Activated naive CD4-positive, alpha-beta T cell treated with anti-CD3 and anti-CD28 coated beads, Interleukin-2, amount 10 ng/mL, durations not matched to agents 7 days and 5 days (primary cell): ENCODE results near the gene NPAS4.
A peak's percentile ranks its signal among the peaks of the same experiment; 100 is the strongest.

Experiments
- CTCF ChIA-PET: fragments of 350-600 bp; sonication (Branson Sonifier 250); formaldehyde crosslinking; loops from one replicate; lab custom pipeline; 2021; ENCODE audit warnings: antibody characterized with exemption; lab: Charles Lee
- DNase-seq: peaks from one replicate; pipeline ENCODE4 v3.0.0-alpha.2; 2020
- H3K27ac Mint-ChIP-seq: one replicate; pipeline ENCODE4 v1.8.0; 2021; ENCODE audit warnings: mild to moderate bottlenecking, moderate library complexity, mixed read lengths
- H3K27me3 Mint-ChIP-seq: one replicate; pipeline ENCODE4 v1.8.0; 2021; ENCODE audit warnings: mild to moderate bottlenecking, mixed read lengths
- H3K36me3 Mint-ChIP-seq: one replicate; pipeline ENCODE4 v1.8.0; 2021; ENCODE audit warnings: mixed read lengths
- H3K4me1 Mint-ChIP-seq: one replicate; pipeline ENCODE4 v1.8.0; 2021; ENCODE audit warnings: mixed read lengths
- H3K4me3 Mint-ChIP-seq: one replicate; pipeline ENCODE4 v1.8.0; 2021; ENCODE audit warnings: mild to moderate bottlenecking, moderate library complexity, mixed read lengths
- H3K9me3 Mint-ChIP-seq: one replicate; pipeline ENCODE4 v1.8.0; 2021; ENCODE audit warnings: mixed read lengths

NPAS4 gene

GRCh38 chr11:66409226-66409625, 11.6 kb upstream of the NPAS4 start:
- Mint-ChIP-seq H3K36me3 (no peaks in the 10 kb centered on the region), H3K27me3 (peaks cover 53% of the 10 kb centered on the region), H3K4me3 (no peak overlapping the region), H3K27ac (no peak overlapping the region), H3K9me3 (no peaks in the 10 kb centered on the region), H3K4me1 (peaks cover 4% of the 10 kb centered on the region)
- CTCF ChIA-PET: interaction anchor here (0.6 to 3.2 kb wide), 19 partner anchors 9 to 284 kb away, joined by 3 to 27 read pairs (median 4); partner anchors contain the start of genes BBS1, DPP3, MRPL11 and RBM4B
- no peak for DNase-seq

GRCh38 chr11:66410191-66410590, 10.6 kb upstream of the NPAS4 start:
- CTCF ChIA-PET: interaction anchor here (1.2 to 2.4 kb wide), 5 partner anchors 19 to 268 kb away, joined by 3 to 24 read pairs (median 16); partner anchors contain the start of genes MRPL11 and RBM4B
- Mint-ChIP-seq H3K27ac (no peak overlapping the region), H3K9me3 (no peaks in the 10 kb centered on the region), H3K4me3 (peak overlapping the region; percentile 44), H3K4me1 (peaks cover 4% of the 10 kb centered on the region), H3K27me3 (peaks cover 60% of the 10 kb centered on the region), H3K36me3 (no peaks in the 10 kb centered on the region)
- no peak for DNase-seq

DNA sequence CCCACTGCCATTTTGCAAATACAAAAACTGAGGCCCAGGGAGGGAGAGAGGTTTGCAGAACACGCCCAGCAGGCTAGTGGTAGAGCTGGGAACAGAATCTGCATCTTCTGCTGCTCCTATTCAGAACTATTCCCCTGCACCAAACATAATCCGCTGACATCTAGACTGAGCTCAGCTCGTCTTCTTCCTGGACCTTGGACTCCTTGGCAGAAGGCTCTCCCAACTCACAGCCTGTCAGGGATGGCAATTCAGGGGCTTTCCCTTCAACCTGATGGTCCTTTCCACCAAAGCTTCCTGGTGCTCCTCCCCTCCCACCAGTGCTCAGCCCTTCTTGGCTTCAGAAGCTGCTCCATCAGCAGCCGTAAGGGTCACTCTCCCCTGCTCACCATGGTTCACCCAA, 9.5 kb upstream of the NPAS4 start:
- Mint-ChIP-seq H3K4me3 (no peak overlapping the region), H3K27me3 (peaks cover 61% of the 10 kb centered on the region)

DNA sequence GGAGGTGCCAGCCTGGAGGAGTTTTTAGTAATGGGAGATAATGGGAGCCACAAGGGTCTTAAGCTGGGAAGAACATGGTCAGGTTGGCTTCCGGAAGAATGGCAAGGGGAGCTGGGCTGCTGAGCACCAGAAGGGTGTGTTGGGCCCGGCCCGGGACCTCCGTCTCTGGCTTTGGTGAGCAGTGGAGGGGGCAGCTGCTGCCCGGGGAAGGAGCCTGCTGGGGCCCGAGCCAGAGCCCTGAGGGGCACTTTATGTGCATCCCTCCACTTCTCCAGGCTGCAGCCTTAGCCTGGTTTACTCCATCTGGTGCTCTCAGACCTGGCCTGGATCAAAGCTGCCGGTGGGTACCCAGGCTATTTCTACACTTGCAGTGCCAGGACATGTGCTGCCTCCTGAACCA, 8.7 kb upstream of the NPAS4 start:
- no peak overlapping the region for H3K4me3 Mint-ChIP-seq
- H3K27ac Mint-ChIP-seq: no peak overlapping the region
- H3K9me3 Mint-ChIP-seq: no peaks in the 10 kb centered on the region
- no peak for DNase-seq
- H3K4me1 Mint-ChIP-seq: peaks cover 4% of the 10 kb centered on the region
- no peaks in the 10 kb centered on the region for H3K36me3 Mint-ChIP-seq
- H3K27me3 Mint-ChIP-seq: peaks cover 69% of the 10 kb centered on the region
- CTCF ChIA-PET: interaction anchor here (0.6 to 1.5 kb wide), 3 partner anchors 9 to 21 kb away, joined by 3 to 6 read pairs (median 3); no protein-coding TSS in a partner anchor

More for the DNA sequence above, 9.5 kb upstream of the NPAS4 start:
- peaks cover 4% of the 10 kb centered on the region for H3K4me1 Mint-ChIP-seq
- H3K36me3 Mint-ChIP-seq: no peaks in the 10 kb centered on the region
- no peaks in the 10 kb centered on the region for H3K9me3 Mint-ChIP-seq
- no peak for DNase-seq
- H3K27ac Mint-ChIP-seq: no peak overlapping the region
- CTCF ChIA-PET: interaction anchor here (0.9 to 1.5 kb wide), 3 partner anchors 10 to 164 kb away, joined by 3 to 6 read pairs (median 3); no protein-coding TSS in a partner anchor

GRCh38 chr11:66413167-66413566, 7.7 kb upstream of the NPAS4 start:
- DNase-seq: no peak
- Mint-ChIP-seq H3K9me3 (no peaks in the 10 kb centered on the region), H3K4me1 (peaks cover 11% of the 10 kb centered on the region), H3K27ac (no peak overlapping the region), H3K36me3 (no peaks in the 10 kb centered on the region), H3K27me3 (peaks cover 78% of the 10 kb centered on the region), H3K4me3 (no peak overlapping the region)
- CTCF ChIA-PET: interaction anchor here (1.4 to 2.2 kb wide), 2 partner anchors 16 to 18 kb away, joined by 3 to 6 read pairs; no protein-coding TSS in a partner anchor

DNA sequence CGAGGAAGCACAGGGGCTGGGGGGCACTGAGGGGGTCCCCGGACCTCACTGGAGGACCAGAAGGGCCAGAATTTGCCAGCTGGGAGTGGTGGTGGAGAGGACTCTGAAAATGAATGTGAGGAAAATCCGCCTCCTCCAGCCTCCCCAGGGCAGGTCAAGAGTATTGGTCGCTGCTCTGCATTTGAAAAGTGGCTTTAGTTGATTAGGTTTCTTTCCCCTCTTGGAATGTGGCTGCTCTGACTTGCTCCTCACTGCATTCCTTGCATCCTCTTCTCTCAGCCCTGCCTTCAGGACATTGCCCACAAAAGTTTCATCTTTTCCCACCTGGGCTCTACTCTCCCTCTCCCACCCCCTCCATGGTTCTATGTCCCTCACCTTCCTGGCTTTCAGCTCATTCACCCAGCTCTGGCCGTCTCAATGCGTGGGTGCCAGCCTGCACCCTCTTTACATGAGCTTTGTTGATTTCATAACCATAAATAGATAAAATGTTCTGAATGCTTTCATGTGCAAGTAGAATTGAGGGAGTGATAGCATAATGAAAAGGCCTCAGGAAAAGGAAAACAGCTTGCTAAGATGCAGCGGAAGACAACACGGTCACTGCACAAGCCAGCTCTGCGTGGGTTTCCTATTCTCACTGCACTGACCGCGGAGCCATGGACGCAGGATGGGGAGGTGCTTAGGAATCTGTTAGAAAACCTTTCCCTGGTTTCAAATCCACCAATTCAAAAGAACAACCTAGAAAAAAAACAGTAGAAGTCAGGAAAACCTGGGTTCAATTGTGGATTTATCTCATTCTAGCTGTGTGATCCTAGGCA, 6.5 kb upstream of the NPAS4 start:
- DNase-seq: no peak
- CTCF ChIA-PET: interaction anchor here (0.6 to 2.2 kb wide), 3 partner anchors 15 to 45 kb away, joined by 3 to 6 read pairs (median 3); no protein-coding TSS in a partner anchor
- H3K4me1 Mint-ChIP-seq: peaks cover 12% of the 10 kb centered on the region
- peaks cover 3% of the 10 kb centered on the region for H3K36me3 Mint-ChIP-seq
- H3K9me3 Mint-ChIP-seq: peaks cover 5% of the 10 kb centered on the region
- no peak overlapping the region for H3K27ac Mint-ChIP-seq
- H3K4me3 Mint-ChIP-seq: no peak overlapping the region
- H3K27me3 Mint-ChIP-seq: peaks cover 85% of the 10 kb centered on the region

GRCh38 chr11:66415423-66415822, 5.4 kb upstream of the NPAS4 start:
- Mint-ChIP-seq H3K4me1 (peaks cover 12% of the 10 kb centered on the region), H3K27me3 (peaks cover 86% of the 10 kb centered on the region), H3K9me3 (peaks cover 6% of the 10 kb centered on the region), H3K27ac (no peak overlapping the region), H3K36me3 (peaks cover 3% of the 10 kb centered on the region), H3K4me3 (no peak overlapping the region)
- CTCF ChIA-PET: interaction anchor here (2.2 kb wide), 1 partner anchor 14 kb away, joined by 6 read pairs; no protein-coding TSS in a partner anchor
- DNase-seq: no peak

DNA sequence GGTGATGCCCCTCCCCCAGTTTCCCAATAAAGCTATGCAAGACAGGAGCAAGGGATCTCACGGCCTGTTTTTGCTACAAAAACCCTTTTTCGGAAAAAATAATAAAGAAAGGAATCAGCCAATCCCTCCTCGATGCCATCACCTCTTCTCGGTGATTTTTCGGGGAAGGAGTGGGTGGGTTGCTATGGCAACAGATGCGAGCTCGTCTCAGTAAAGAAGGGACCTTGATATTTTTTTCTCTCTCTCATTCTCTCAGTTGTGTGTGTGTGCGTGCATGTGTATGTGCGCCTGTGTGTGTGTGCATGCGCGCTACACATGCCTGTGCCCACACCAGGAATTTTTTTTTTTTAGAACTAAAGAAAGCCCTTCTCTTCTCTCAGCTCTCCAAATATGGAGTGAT, 3.8 kb upstream of the NPAS4 start:
- peak overlapping the region; percentile 26 for H3K27ac Mint-ChIP-seq
- H3K4me3 Mint-ChIP-seq: no peak overlapping the region
- CTCF ChIA-PET: interaction anchor here (0.8 to 3.5 kb wide), 5 partner anchors 9 to 261 kb away, joined by 3 to 27 read pairs (median 7); partner anchors contain the start of genes MRPL11 and RBM4B
- peaks cover 6% of the 10 kb centered on the region for H3K9me3 Mint-ChIP-seq
- peaks cover 12% of the 10 kb centered on the region for H3K4me1 Mint-ChIP-seq
- DNase-seq: no peak
- H3K27me3 Mint-ChIP-seq: peaks cover 86% of the 10 kb centered on the region
- peaks cover 3% of the 10 kb centered on the region for H3K36me3 Mint-ChIP-seq

- Mint-ChIP-seq H3K4me1 (peaks cover 12% of the 10 kb centered on the region), H3K36me3 (peaks cover 3% of the 10 kb centered on the region), H3K4me3 (no peak overlapping the region), H3K9me3 (peaks cover 9% of the 10 kb centered on the region), H3K27me3 (peaks cover 77% of the 10 kb centered on the region), H3K27ac (peak overlapping the region; percentile 60)
- CTCF ChIA-PET: interaction anchor here (0.7 to 3.5 kb wide), 11 partner anchors 9 to 260 kb away, joined by 3 to 27 read pairs (median 4); partner anchors contain the start of genes MRPL11 and RBM4B
- peak; percentile 83 for DNase-seq
Measured at GRCh38 chr11:66418168-66418985, 2.5 kb upstream of the NPAS4 start.

DNA sequence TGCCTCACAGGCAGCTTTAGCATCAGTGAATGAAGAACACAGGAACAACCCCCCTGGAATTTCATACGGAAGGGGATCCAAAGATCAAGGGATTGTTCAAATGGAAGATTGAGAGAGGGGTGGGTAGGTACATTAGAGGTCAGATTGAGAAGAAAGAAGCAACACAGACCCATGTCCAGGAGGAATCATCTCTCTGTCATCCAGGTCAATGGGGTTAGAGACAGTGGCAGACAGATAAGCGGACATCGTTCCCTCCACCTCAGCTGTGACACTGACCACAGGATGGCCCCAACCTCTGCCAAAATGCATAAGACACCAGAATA, 1.9 kb upstream of the NPAS4 start:
- CTCF ChIA-PET: interaction anchor here (1.0 to 3.5 kb wide), 2 partner anchors 10 to 11 kb away, joined by 4 to 27 read pairs; no protein-coding TSS in a partner anchor
- H3K4me3 Mint-ChIP-seq: no peak overlapping the region
- H3K27me3 Mint-ChIP-seq: peaks cover 72% of the 10 kb centered on the region

DNA sequence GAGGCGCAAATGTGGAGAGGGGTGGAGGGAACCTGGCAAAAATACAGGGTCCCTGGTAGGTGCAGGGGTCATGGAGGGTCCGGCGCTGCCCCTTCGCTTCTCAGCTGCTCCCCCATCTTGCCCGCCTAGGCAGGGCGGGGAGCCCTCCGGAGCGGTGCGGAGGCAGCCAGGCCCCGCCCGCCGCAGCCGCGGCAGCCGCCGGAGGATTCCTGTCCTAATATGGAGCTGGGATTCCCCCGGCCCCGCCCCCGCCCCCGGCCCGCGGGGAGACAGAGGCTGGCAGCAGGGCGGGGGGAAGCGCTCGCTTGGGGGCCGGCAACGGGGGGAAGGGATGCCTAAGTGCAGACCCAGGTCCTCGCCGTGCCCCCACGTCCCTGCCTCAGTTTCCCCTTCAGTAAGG, 1.0 kb upstream of the NPAS4 start:
- H3K4me3 Mint-ChIP-seq: no peak overlapping the region
- peaks cover 67% of the 10 kb centered on the region for H3K27me3 Mint-ChIP-seq
- H3K9me3 Mint-ChIP-seq: peaks cover 9% of the 10 kb centered on the region
- peaks cover 12% of the 10 kb centered on the region for H3K4me1 Mint-ChIP-seq
- H3K36me3 Mint-ChIP-seq: peaks cover 3% of the 10 kb centered on the region
- no peak overlapping the region for H3K27ac Mint-ChIP-seq
- CTCF ChIA-PET: interaction anchor here (1.5 to 3.5 kb wide), 3 partner anchors 12 to 31 kb away, joined by 3 to 27 read pairs (median 8); partner anchors contain the start of gene MRPL11
- DNase-seq: no peak

More for the DNA sequence above, 1.9 kb upstream of the NPAS4 start:
- H3K27ac Mint-ChIP-seq: peak overlapping the region; percentile 60
- peaks cover 9% of the 10 kb centered on the region for H3K9me3 Mint-ChIP-seq
- peaks cover 3% of the 10 kb centered on the region for H3K36me3 Mint-ChIP-seq
- H3K4me1 Mint-ChIP-seq: peaks cover 12% of the 10 kb centered on the region
- DNase-seq: no peak

- peak; percentile 92 for DNase-seq
- CTCF ChIA-PET: interaction anchor here (0.6 to 2.6 kb wide), 11 partner anchors 9 to 257 kb away, joined by 3 to 8 read pairs (median 4); partner anchors contain the start of genes MRPL11 and YIF1A
- Mint-ChIP-seq H3K4me1 (peaks cover 12% of the 10 kb centered on the region), H3K27ac (no peak overlapping the region), H3K9me3 (peaks cover 9% of the 10 kb centered on the region), H3K4me3 (no peak overlapping the region), H3K36me3 (peaks cover 3% of the 10 kb centered on the region), H3K27me3 (peaks cover 51% of the 10 kb centered on the region)
Measured at GRCh38 chr11:66421492-66422205, 814 bp downstream of the NPAS4 start.

DNA sequence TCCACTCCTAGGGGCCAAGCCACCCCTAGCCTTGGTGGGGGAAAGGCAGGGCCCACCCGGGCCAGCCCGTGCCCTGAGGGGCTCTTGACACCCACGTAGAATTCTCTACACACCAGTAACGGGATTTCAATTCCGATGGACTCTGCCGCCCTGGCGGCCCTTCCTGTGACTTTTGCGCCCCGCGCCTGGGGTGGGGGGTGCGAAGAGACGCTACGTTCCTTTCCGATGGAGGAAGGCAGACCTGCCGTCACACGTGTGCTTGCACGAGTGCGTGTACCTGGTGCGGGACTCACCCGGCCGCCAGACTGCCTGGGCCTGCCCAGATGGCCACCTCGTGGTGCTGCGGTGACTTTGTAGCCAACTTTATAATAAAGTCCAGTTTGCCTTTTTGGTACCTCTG, 5.5 kb downstream of the NPAS4 start:
- Mint-ChIP-seq H3K36me3 (peaks cover 2% of the 10 kb centered on the region), H3K4me3 (no peak overlapping the region), H3K4me1 (no peaks in the 10 kb centered on the region), H3K9me3 (peaks cover 3% of the 10 kb centered on the region), H3K27ac (no peak overlapping the region), H3K27me3 (peaks cover 9% of the 10 kb centered on the region)
- no peak for DNase-seq
- CTCF ChIA-PET: no interaction called here
